Osteoblast (primary cell): ENCODE measurements around the gene INS. TPM values are rescaled to one million over a fixed set of nuclear protein-coding genes. Genes with fewer than 3 reads are reported as not detected.
A peak's percentile ranks its signal among the peaks of the same experiment; 100 is the strongest.

Experiments used
- DNase-seq: peaks from one replicate; pipeline ENCODE4 v3.0.0; 2011; ENCODE audit warnings: low spot score, mixed read lengths; ENCODE audit not compliant: insufficient read length; ENCODE audit errors: missing footprints
- H2AFZ ChIP-seq: 2 replicates; pipeline ENCODE4 v1.6.0; 2011; ENCODE audit warnings: mild to moderate bottlenecking, low read length
- H3K27ac ChIP-seq: 2 replicates; pipeline ENCODE4 v1.5.1; 2011; ENCODE audit warnings: mild to moderate bottlenecking, low read depth, low read length, moderate library complexity
- H3K27me3 ChIP-seq: 2 replicates; pipeline ENCODE4 v1.6.0; 2012; ENCODE audit warnings: mild to moderate bottlenecking, control low read depth, inconsistent platforms, low read length, moderate library complexity; ENCODE audit not compliant: insufficient read depth
- H3K36me3 ChIP-seq: 2 replicates; pipeline ENCODE4 v1.5.1; 2011; ENCODE audit warnings: mild to moderate bottlenecking, low read length, control low read depth, moderate library complexity; ENCODE audit not compliant: insufficient read depth
- H3K4me1 ChIP-seq: 2 replicates; pipeline ENCODE4 v1.5.1; 2011; ENCODE audit warnings: mild to moderate bottlenecking, low read length, control low read depth, moderate library complexity; ENCODE audit not compliant: insufficient read depth
- H3K4me2 ChIP-seq: 2 replicates; pipeline ENCODE4 v1.6.0; 2011; ENCODE audit warnings: mild to moderate bottlenecking, low read length; ENCODE audit not compliant: insufficient read depth
- H3K4me3 ChIP-seq: fragments of 200-600 bp; sonication (generic); 3 replicates; pipeline ENCODE4 v1.5.1; 2012; ENCODE audit warnings: mild to moderate bottlenecking, low read length, inconsistent platforms; ENCODE audit not compliant: insufficient read depth
- H3K79me2 ChIP-seq: 2 replicates; pipeline ENCODE4 v1.6.0; 2012; ENCODE audit warnings: mild to moderate bottlenecking, low read length, control low read depth, inconsistent platforms; ENCODE audit not compliant: insufficient read depth
- H3K9me3 ChIP-seq: 2 replicates; pipeline ENCODE4 v1.5.1; 2011; ENCODE audit warnings: low read depth, low read length, control low read depth
- H4K20me1 ChIP-seq: 2 replicates; pipeline ENCODE4 v1.6.0; 2012; ENCODE audit warnings: mild to moderate bottlenecking, low read length, control low read depth; ENCODE audit not compliant: insufficient read depth
- CTCF ChIP-seq: IDR thresholded peaks from 2 replicates; pipeline ENCODE4 v1.5.1; 2011; ENCODE audit warnings: mild to moderate bottlenecking, low read depth, low read length, moderate library complexity; ENCODE audit errors: extremely low read depth
- total RNA-seq: library from RNA; depleted of rRNA; stranded (reverse); fragments of >200 nt; gene quantifications from 2 replicates; pipeline ENCODE4 v1.2.3, GENCODE V29; 2012

Gene INS
- total RNA-seq, 1 donor = not detected

- no peak for TF ChIP-seq CTCF
- Histone ChIP-seq H3K27ac (no peak overlapping the region), H3K27me3 (peaks cover 39% of the 10 kb centered on the region), H4K20me1 (no peaks in the 10 kb centered on the region), H3K4me1 (no peaks in the 10 kb centered on the region), H3K9me3 (no peaks in the 10 kb centered on the region), H3K36me3 (no peaks in the 10 kb centered on the region), H3K4me2 (no peak overlapping the region), H3K79me2 (no peaks in the 10 kb centered on the region), H2AFZ (no peak overlapping the region), H3K4me3 (no peak overlapping the region)
- no peak for DNase-seq
Observed at GRCh38 chr11:2135018-2135569, 25.9 kb downstream of the INS start.

- H3K4me3 ChIP-seq = no peak overlapping the region
- H3K4me2 ChIP-seq = no peak overlapping the region
- no peaks in the 10 kb centered on the region for H3K4me1 ChIP-seq
- H2AFZ ChIP-seq = no peak overlapping the region
- no peak for TF ChIP-seq CTCF
- peaks cover 33% of the 10 kb centered on the region for H3K27me3 ChIP-seq
- no peaks in the 10 kb centered on the region for H4K20me1 ChIP-seq
- H3K27ac ChIP-seq = no peak overlapping the region
- DNase-seq = peak; percentile 84
- H3K36me3 ChIP-seq = no peaks in the 10 kb centered on the region
- H3K9me3 ChIP-seq = no peaks in the 10 kb centered on the region
- no peaks in the 10 kb centered on the region for H3K79me2 ChIP-seq
Observed at GRCh38 chr11:2134022-2135010, 26.7 kb downstream of the INS start.

GRCh38 chr11:2133241-2134021, 27.6 kb downstream of the INS start:
- Histone ChIP-seq H3K4me1 (no peaks in the 10 kb centered on the region), H3K4me2 (no peak overlapping the region), H3K4me3 (no peak overlapping the region), H3K27ac (no peak overlapping the region), H4K20me1 (no peaks in the 10 kb centered on the region), H2AFZ (no peak overlapping the region), H3K9me3 (no peaks in the 10 kb centered on the region), H3K27me3 (peaks cover 33% of the 10 kb centered on the region), H3K36me3 (no peaks in the 10 kb centered on the region), H3K79me2 (no peaks in the 10 kb centered on the region)
- TF ChIP-seq CTCF = no peak
- DNase-seq = no peak

- no peak overlapping the region for H3K4me3 ChIP-seq
- no peaks in the 10 kb centered on the region for H3K9me3 ChIP-seq
- no peak overlapping the region for H2AFZ ChIP-seq
- TF ChIP-seq CTCF = no peak
- H3K36me3 ChIP-seq = no peaks in the 10 kb centered on the region
- H4K20me1 ChIP-seq = no peaks in the 10 kb centered on the region
- H3K79me2 ChIP-seq = no peaks in the 10 kb centered on the region
- no peak overlapping the region for H3K4me2 ChIP-seq
- no peak for DNase-seq
- peaks cover 29% of the 10 kb centered on the region for H3K27me3 ChIP-seq
- no peaks in the 10 kb centered on the region for H3K4me1 ChIP-seq
- H3K27ac ChIP-seq = no peak overlapping the region
Observed at GRCh38 chr11:2132874-2133240, 28.2 kb downstream of the INS start.
